ENCODE data around the gene NLRP12.

GRCh38 chr19:53828531-53828930 lies 4.4 kb upstream of the NLRP12 start:
- TF ChIP-seq, protein P1, sequence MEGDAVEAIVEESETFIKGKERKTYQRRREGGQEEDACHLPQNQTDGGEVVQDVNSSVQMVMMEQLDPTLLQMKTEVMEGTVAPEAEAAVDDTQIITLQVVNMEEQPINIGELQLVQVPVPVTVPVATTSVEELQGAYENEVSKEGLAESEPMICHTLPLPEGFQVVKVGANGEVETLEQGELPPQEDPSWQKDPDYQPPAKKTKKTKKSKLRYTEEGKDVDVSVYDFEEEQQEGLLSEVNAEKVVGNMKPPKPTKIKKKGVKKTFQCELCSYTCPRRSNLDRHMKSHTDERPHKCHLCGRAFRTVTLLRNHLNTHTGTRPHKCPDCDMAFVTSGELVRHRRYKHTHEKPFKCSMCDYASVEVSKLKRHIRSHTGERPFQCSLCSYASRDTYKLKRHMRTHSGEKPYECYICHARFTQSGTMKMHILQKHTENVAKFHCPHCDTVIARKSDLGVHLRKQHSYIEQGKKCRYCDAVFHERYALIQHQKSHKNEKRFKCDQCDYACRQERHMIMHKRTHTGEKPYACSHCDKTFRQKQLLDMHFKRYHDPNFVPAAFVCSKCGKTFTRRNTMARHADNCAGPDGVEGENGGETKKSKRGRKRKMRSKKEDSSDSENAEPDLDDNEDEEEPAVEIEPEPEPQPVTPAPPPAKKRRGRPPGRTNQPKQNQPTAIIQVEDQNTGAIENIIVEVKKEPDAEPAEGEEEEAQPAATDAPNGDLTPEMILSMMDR (IDR thresholded peaks at IDR 0.05; ENCODE audit: low read depth, low read length, poor library complexity, severe bottlenecking), result no peak
- TF ChIP-seq EZH2phosphoT487 (IDR thresholded peaks at IDR 0.05; ENCODE audit: borderline replicate concordance, low read length), result no peak

Measured in DOHH2 (cell line).